GM19043 (cell line): ENCODE data around the gene LYZ.

Experiments used
- ATAC-seq: cut with Tn5 transposase; IDR thresholded peaks from one replicate; pipeline ENCODE4 v1.9.1; 2021; ENCODE audit warnings: low read depth; ENCODE audit not compliant: unreplicated experiment

The LYZ gene

DNA sequence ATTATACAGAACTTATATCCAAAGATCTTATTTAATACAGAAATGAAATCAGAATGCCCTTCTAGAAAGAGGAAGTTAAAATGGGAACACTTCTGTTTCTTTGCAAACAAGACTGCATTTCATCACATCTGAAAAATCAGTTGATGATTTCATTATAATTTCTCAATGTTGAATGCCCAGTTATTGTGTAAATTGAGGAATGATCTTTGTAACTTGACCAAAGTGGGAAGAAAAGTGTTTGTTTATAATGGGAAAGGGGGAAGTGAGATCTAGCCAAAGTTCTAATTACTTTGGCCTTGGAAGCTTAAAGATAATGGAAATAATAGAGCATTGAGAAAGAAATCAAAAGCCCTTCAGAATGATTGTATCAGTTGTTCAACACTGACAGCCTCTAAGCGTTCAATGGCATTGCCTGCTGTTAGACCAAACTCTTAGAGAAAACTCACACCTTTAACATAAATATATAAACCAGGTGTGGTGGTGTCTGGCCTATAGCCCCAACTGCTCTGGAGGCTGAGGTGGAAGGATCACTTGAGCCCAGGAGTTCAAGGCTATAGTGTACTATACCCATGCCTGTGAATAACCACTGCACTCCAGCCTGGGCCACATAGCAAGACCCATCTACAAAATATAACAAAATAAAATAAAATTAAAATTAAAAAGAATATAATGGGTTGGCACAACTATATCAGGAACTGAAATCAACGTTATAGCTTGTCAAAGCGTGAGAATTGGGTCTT is 9.9 kb upstream of the LYZ start:
- no peak for ATAC-seq

DNA sequence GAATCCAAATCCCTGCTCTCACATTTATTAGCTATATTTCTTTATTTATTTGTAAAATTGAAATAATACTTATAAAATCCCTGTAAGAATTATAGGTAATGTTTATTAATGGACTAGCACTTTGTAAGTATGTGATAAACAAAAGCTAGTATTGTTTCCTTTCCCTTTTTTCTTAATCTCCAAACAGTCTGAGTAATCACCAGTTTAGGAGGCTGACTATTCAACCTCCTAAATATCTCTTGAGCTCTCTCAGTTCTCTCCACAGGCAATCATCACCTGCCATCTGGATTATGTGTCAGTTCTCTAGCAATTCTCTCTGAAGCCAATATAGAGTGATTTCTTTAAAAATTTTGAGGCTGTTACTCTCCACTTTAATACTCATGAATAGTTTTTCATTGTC is 9.2 kb upstream of the LYZ start:
- ATAC-seq, result no peak

DNA sequence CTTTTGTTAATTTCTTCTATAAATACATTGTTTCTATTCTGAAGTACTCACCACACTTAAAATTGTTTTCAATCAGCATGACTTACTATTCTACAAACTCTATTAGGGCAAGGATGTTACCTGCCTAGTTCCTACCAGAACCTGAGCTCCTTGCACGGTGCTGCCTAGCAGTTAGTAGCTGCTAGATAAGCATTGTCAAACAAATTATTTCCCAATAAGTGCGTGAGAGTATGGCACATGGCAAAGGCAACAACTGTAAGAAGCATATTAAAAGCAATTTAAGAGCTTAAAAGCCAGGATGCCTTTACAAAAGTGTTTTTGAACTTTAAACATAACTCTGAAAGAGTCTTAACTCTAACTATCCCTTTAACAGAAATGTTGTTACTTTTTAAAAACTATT is 8.2 kb upstream of the LYZ start:
- no peak for ATAC-seq

DNA sequence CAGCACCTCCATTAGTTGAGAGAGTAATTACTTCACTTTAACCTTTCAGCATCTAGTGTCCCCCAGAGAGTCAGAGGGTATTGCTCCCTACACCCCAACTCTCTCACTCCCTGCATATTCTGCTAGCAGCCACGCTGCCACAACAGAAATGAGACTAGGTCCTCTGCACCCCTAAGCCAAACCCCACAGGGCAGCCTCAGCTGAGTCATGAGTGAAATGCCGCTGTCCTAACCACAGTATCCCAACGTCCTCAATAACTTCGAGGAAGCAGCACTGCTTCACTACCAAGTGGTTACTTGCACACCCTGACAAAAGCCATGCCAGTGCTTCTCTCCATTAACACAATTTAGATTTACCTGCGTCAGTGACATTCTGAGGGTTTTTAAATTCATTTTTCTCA is 6.9 kb upstream of the LYZ start:
- ATAC-seq, result no peak

DNA sequence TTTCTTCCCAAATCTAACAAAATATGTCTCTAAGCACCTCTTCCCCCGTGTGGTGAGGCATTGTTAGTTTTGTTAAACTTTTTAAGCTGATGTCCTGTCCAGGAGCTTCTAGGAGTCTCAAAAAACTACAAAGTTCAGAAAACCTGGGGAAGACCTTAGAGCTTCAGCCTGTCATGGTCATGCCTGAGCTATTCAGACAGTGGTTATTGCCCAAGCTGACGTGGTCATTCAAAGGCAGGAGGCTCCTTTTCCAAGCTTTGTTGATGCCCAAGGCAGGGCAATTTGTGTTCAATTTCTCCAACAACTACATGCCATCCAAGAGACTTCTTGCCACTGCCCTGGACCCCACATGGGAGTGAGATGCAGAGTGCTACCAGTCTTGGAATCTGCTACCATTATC is 5.8 kb upstream of the LYZ start:
- no peak for ATAC-seq

DNA sequence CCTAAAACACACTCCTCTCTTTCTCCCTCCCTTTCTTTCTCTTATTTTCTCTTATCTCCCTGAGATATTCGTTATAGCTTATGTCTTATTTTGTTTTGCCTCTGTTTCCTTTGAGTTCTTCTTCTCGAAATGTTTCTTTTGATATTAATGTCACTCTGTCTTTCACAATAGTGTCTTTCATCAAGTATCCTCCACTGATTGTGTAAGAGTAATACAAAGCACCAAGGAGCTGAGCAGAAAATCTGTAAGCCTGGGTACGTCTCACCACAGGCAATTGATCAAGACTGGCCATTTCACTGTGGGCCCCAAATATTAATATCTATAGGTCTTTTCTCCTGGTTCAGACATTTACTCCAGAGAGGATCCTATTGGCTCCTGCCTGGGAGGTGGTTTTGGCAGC is 4.8 kb upstream of the LYZ start:
- ATAC-seq, result no peak

DNA sequence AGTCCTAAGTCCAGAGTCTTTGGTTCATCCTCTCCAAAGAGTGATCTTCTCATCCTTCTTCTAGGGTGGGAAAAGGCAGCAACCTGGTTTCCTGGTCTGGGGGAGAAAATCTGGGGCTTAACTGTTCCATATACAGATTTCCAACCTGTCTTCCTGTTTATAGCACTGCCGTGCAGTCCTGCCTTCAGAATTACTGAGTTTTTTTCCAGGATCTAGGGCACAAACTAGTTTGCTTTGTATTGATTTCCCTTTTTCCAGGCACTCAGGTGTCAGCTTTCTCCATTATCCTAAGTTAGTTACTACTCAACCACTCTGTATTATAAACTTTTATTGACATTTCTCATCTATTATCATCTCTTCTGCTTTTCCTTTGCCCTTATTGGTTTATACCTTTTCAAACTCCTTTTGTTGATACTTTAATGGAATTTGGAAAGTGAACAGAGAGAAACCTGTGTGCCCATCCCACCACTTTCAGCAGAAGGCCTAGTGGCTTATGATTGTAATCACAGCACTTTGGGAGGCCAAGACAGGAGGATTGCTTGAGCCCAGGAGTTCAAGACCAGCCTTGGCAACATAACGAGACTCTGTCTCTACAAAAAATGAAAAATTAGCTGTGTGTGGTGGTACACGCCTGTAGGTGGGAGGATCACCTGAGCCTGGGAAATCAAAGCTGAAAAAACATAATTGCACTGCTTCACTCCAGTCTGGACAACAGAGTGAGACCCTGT is 4.1 kb upstream of the LYZ start:
- no peak for ATAC-seq

GRCh38 chr12:69345077-69345476 is 3.1 kb upstream of the LYZ start:
- no peak for ATAC-seq

DNA sequence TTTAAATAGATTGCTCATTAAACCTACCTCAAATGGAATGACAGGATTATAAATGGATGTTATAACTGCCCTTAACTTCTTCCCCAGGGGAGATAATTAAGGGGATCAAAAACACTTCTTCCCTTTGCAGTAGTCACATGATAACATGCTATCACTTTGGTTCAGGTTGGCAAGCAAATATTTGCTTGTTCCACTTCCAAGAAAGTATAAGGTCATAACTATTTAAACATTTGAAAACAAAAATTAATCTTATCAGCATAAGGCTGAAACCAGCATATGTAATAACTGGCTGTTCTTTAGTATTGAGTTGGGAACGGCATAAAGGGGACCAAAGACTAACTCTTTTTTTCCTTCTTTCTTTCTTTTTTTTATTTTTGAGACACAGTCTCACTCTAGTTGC is 2.4 kb upstream of the LYZ start:
- no peak for ATAC-seq

- no peak for ATAC-seq
These were observed 1.9 kb downstream of the LYZ start for GRCh38 chr12:69350002-69350626.

DNA sequence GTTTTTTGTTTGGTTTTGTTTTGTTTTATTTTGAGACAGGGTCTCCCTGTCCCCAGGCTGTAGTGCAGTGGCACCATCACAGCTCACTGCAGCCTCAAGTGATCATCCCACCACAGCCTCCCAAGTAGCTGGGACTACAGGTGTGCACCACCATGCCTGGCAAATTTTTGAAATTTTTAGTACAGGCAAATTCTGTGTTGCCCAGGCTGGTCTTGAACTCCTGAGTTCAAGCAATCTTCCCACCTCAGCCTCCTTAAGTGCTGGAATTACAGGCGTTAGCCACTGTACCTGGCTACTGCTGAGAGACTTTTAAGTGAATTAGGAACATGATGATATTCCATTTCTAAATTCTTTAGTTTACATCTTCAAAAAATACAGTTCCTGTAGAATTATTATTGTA is 2.6 kb downstream of the LYZ start:
- no peak for ATAC-seq

DNA sequence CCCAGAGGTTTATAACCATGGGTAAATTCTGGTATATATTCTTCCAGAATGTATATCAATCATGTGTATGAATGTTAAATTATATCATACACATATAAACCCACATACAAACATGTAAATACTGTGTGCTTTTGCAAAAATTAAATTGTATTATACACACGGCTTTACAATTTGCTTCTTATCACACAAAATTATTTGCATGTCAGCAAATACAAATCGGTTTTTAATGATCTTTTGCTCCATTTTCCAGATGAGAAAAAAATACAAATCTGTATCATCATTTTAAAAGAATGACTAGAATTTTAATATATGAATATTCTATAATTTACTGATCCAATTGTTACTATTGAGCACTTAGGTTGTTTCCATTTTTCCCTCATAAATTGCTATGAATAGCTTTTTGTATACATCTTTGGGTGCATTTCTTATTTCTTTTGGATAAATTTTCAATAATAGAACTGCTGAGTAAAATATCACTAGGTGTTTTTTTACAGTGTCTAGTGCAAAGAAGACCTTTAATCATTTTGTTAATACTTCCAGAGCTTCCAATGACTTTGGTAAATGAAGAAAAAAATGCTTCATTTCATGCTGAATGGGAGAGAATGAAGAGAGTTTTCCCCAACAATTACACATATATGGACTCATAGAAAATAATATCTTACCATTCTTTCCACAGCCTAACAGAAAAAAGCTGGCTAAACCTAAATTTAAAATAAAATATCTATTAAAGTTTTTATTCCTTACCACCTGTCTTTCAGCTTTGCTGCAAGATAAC is 3.5 kb downstream of the LYZ start:
- no peak for ATAC-seq

- no peak for ATAC-seq
These were observed 4.7 kb downstream of the LYZ start for GRCh38 chr12:69352904-69353303.

DNA sequence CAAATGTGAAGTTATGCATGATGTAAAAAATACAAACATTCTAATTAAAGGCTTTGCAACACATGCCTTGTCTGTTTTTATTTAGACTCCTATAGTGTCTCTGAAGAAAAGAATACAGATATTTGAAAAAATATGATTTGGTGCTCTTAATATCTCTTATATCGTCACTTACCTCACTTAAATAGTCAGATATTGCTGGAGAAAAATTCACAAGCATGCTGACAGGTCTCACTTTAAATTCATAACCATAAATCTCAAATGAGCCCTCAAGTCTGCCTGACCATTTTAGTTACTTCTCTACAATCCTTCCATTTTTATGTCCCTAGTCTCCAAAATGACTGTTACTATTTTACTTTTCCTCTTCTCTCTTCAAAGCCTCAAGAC is 6.0 kb downstream of the LYZ start:
- no peak for ATAC-seq

- no peak for ATAC-seq
These were observed 6.5 kb downstream of the LYZ start for GRCh38 chr12:69354556-69355187.

GRCh38 chr12:69355363-69356028 is 7.3 kb downstream of the LYZ start:
- ATAC-seq, result no peak

DNA sequence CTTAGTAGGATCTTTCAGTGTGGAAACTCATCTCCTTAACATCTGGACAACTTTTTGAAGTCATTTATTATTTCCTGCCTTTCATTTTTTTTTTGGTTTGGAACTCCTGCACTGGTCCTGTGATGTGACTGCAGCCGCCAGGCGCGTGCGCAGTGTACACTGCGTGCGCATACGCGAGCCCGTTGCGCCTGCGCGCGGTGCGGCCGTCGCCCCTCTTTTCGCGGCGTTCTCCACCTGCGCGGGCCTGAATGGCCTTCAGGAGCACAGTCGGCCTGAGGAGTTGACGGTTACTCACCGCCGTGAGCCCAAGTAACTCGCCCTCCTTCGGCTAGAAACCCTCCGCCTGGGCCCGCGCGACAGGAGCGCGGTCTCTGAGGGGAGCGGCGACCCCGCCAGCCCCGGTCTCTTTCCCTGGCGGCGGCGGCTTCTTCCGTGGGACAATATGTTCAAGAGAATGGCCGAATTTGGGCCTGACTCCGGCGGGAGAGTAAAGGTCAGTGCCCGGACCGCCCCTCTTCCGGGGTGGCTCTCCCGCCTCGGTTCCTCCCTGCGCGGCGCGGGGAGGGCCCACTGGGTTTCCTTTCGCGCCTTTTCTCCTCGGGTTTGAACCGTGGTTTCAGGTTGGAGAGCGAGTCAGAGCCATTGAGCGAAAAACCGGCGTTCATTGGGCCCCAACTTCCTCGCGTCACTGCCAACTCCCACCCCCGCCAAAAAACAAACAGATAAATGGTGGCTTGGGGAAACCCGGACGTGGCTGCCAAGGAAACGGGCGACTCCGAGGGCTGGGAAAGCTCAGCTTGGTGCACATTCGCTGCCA is 11.6 kb downstream of the LYZ start, which contains the start of gene YEATS4:
YEATS4 (plus strand) TSS at position 213 of the 817 bp plus-strand sequence; CDS start at position 443, 230 bp downstream.
- ATAC-seq, result peak; percentile 68

GRCh38 chr12:69360348-69360672 is 12.1 kb downstream of the LYZ start:
- ATAC-seq, result no peak

- no peak for ATAC-seq
These were observed 18.6 kb downstream of the LYZ start for GRCh38 chr12:69366796-69367195.
